HEK293T (cell line): ENCODE data around the gene PRXL2A.

Experiments
- ARNT ChIP-seq: fragments of 450-650 bp; IDR thresholded peaks from 2 replicates; pipeline ENCODE4 v1.6.1; 2017; ENCODE audit warnings: mild to moderate bottlenecking
- BHLHE40 ChIP-seq: fragments of 450-650 bp; IDR thresholded peaks from 2 replicates; pipeline ENCODE4 v1.6.1; 2016; ENCODE audit warnings: mild to moderate bottlenecking, moderate library complexity, borderline replicate concordance
- FOXM1 ChIP-seq: fragments of 450-650 bp; IDR thresholded peaks from 2 replicates; pipeline ENCODE4 v1.6.1; 2017; ENCODE audit warnings: mild to moderate bottlenecking, borderline replicate concordance
- HDGF ChIP-seq: fragments of 450-650 bp; IDR thresholded peaks from 2 replicates; pipeline ENCODE4 v1.6.1; 2017; ENCODE audit warnings: antibody characterized with exemption, borderline replicate concordance
- LEF1 ChIP-seq: fragments of 450-650 bp; IDR thresholded peaks from 2 replicates; pipeline ENCODE4 v1.6.1; 2017; ENCODE audit warnings: mild to moderate bottlenecking, borderline replicate concordance
- PKNOX1 ChIP-seq: fragments of 450-650 bp; IDR thresholded peaks from 2 replicates; pipeline ENCODE4 v1.6.1; 2016
- SP1 ChIP-seq: fragments of 450-650 bp; IDR thresholded peaks from 2 replicates; pipeline ENCODE4 v1.6.1; 2017
- SUZ12 ChIP-seq: fragments of 450-650 bp; IDR thresholded peaks from 2 replicates; pipeline ENCODE4 v1.6.1; 2016; ENCODE audit warnings: mild to moderate bottlenecking

- TF ChIP-seq SP1 (no peak), BHLHE40 (no peak), LEF1 (no peak), HDGF (no peak), SUZ12 (no peak), FOXM1 (no peak), PKNOX1 (no peak), ARNT (no peak)
Observed at GRCh38 chr10:80484243-80484642, 75.9 kb downstream of the PRXL2A start.
